HUES64 (cell line): ENCODE measurements around the gene ARHGAP10.

Experiments used
- H3K27ac ChIP-seq: 2 replicates; pipeline ENCODE4 v1.7.0; 2013; ENCODE audit warnings: low read depth, low read length, inconsistent platforms
- H3K27me3 ChIP-seq: 2 replicates; pipeline ENCODE4 v1.6.1; 2013; ENCODE audit warnings: mild to moderate bottlenecking, low read length; ENCODE audit not compliant: insufficient read depth
- H3K36me3 ChIP-seq: 2 replicates; pipeline ENCODE4 v1.6.1; 2013; ENCODE audit warnings: mild to moderate bottlenecking, low read length; ENCODE audit not compliant: insufficient read depth
- H3K4me1 ChIP-seq: 2 replicates; pipeline ENCODE4 v1.6.1; 2013; ENCODE audit warnings: mild to moderate bottlenecking, low read length, moderate library complexity; ENCODE audit not compliant: insufficient read depth
- H3K4me3 ChIP-seq: 2 replicates; pipeline ENCODE4 v1.5.1; 2013; ENCODE audit warnings: mild to moderate bottlenecking, low read length, moderate library complexity
- H3K9ac ChIP-seq: 2 replicates; pipeline ENCODE4 v1.6.1; 2013; ENCODE audit warnings: mild to moderate bottlenecking, low read depth, low read length
- H3K9me3 ChIP-seq: 2 replicates; pipeline ENCODE4 v1.6.1; 2013; ENCODE audit warnings: low read depth, low read length; ENCODE audit not compliant: insufficient read depth
- WGBS: fragments of 150-250, 120-280 bp; methylation state at CpG from one replicate; pipeline ENCODE4 v1.1.7; 2013; ENCODE audit warnings: missing lambda C conversion rate; 5-methylcytosine and 5-hydroxymethylcytosine counted together

The ARHGAP10 gene

GRCh38 chr4:147839663-147840062, 107.8 kb downstream of the ARHGAP10 start:
- Histone ChIP-seq H3K4me1 (peaks cover 23% of the 10 kb centered on the region), H3K9me3 (no peaks in the 10 kb centered on the region)
- 100% methylated on average over 1 of the region's 3 CpGs for WGBS

GRCh38 chr4:147840838-147841738, 109.2 kb downstream of the ARHGAP10 start:
- peaks cover 20% of the 10 kb centered on the region for H3K4me1 ChIP-seq
- no peak overlapping the region for H3K4me3 ChIP-seq
- no peaks in the 10 kb centered on the region for H3K27me3 ChIP-seq
- H3K36me3 ChIP-seq, result no peaks in the 10 kb centered on the region
- H3K9ac ChIP-seq, result no peak overlapping the region
- no peak overlapping the region for H3K27ac ChIP-seq
- H3K9me3 ChIP-seq, result no peaks in the 10 kb centered on the region
- WGBS, result 95% methylated on average over 4 of the region's 4 CpGs

More at GRCh38 chr4:147839663-147840062, 107.8 kb downstream of the ARHGAP10 start:
- Histone ChIP-seq H3K9ac (no peak overlapping the region), H3K27ac (no peak overlapping the region), H3K36me3 (no peaks in the 10 kb centered on the region), H3K27me3 (no peaks in the 10 kb centered on the region), H3K4me3 (no peak overlapping the region)

GRCh38 chr4:147842573-147842972, 110.7 kb downstream of the ARHGAP10 start:
- H3K4me1 ChIP-seq, result peaks cover 28% of the 10 kb centered on the region
- no peak overlapping the region for H3K9ac ChIP-seq
- H3K4me3 ChIP-seq, result no peak overlapping the region
- H3K9me3 ChIP-seq, result no peaks in the 10 kb centered on the region
- no peak overlapping the region for H3K27ac ChIP-seq
- no peaks in the 10 kb centered on the region for H3K27me3 ChIP-seq
- WGBS, result 93% methylated on average over 6 of the region's 6 CpGs
- peaks cover 4% of the 10 kb centered on the region; the same call in 1 of the 2 replicates for H3K36me3 ChIP-seq

- Histone ChIP-seq H3K27me3 (no peaks in the 10 kb centered on the region), H3K36me3 (peaks cover 4% of the 10 kb centered on the region; the same call in 1 of the 2 replicates), H3K9me3 (no peaks in the 10 kb centered on the region), H3K4me3 (no peak overlapping the region), H3K4me1 (peaks cover 34% of the 10 kb centered on the region), H3K9ac (no peak overlapping the region), H3K27ac (no peak overlapping the region)
- WGBS, result 72% methylated on average over 5 of the region's 5 CpGs
These were observed 111.3 kb downstream of the ARHGAP10 start for GRCh38 chr4:147843162-147843561.

- WGBS, result 74% methylated on average over 7 of the region's 7 CpGs
- H3K9me3 ChIP-seq, result no peaks in the 10 kb centered on the region
- no peak overlapping the region for H3K9ac ChIP-seq
- H3K27me3 ChIP-seq, result no peaks in the 10 kb centered on the region
- no peak overlapping the region for H3K27ac ChIP-seq
- H3K36me3 ChIP-seq, result peaks cover 4% of the 10 kb centered on the region; the same call in 1 of the 2 replicates
- peaks cover 37% of the 10 kb centered on the region for H3K4me1 ChIP-seq
- H3K4me3 ChIP-seq, result no peak overlapping the region
These were observed 112.9 kb downstream of the ARHGAP10 start for GRCh38 chr4:147844781-147845180.

- 82% methylated on average over 4 of the region's 6 CpGs for WGBS
- H3K27ac ChIP-seq, result no peak overlapping the region
- no peak overlapping the region for H3K9ac ChIP-seq
- no peak overlapping the region for H3K4me3 ChIP-seq
- peaks cover 33% of the 10 kb centered on the region for H3K4me1 ChIP-seq
- H3K27me3 ChIP-seq, result no peaks in the 10 kb centered on the region
- peaks cover 4% of the 10 kb centered on the region; the same call in 1 of the 2 replicates for H3K36me3 ChIP-seq
- no peaks in the 10 kb centered on the region for H3K9me3 ChIP-seq
These were observed 114.6 kb downstream of the ARHGAP10 start for GRCh38 chr4:147846318-147847155.

- no peak overlapping the region for H3K4me3 ChIP-seq
- no peaks in the 10 kb centered on the region for H3K27me3 ChIP-seq
- H3K27ac ChIP-seq, result no peak overlapping the region
- H3K9ac ChIP-seq, result no peak overlapping the region
- peaks cover 33% of the 10 kb centered on the region for H3K4me1 ChIP-seq
- no peaks in the 10 kb centered on the region for H3K9me3 ChIP-seq
- H3K36me3 ChIP-seq, result peaks cover 4% of the 10 kb centered on the region; the same call in 1 of the 2 replicates
- WGBS, result 90% methylated on average over 7 of the region's 8 CpGs
These were observed 116.1 kb downstream of the ARHGAP10 start for GRCh38 chr4:147847751-147848590.

- H3K4me1 ChIP-seq, result peaks cover 33% of the 10 kb centered on the region
- H3K27me3 ChIP-seq, result no peaks in the 10 kb centered on the region
- H3K27ac ChIP-seq, result no peak overlapping the region
- H3K9ac ChIP-seq, result no peak overlapping the region
- no peak overlapping the region for H3K4me3 ChIP-seq
- WGBS, result no CpG with 5 or more reads among the region's 2 CpGs
- no peaks in the 10 kb centered on the region for H3K9me3 ChIP-seq
- peaks cover 4% of the 10 kb centered on the region; the same call in 1 of the 2 replicates for H3K36me3 ChIP-seq
These were observed 116.7 kb downstream of the ARHGAP10 start for GRCh38 chr4:147848634-147849033.

GRCh38 chr4:147851135-147851534, 119.2 kb downstream of the ARHGAP10 start:
- no peaks in the 10 kb centered on the region for H3K27me3 ChIP-seq
- H3K4me1 ChIP-seq, result peaks cover 34% of the 10 kb centered on the region
- no peaks in the 10 kb centered on the region for H3K9me3 ChIP-seq
- H3K4me3 ChIP-seq, result no peak overlapping the region
- no peak overlapping the region for H3K9ac ChIP-seq
- no peak overlapping the region for H3K27ac ChIP-seq
- peaks cover 4% of the 10 kb centered on the region; the same call in 1 of the 2 replicates for H3K36me3 ChIP-seq
- WGBS, result 88% methylated on average over 2 of the region's 2 CpGs

GRCh38 chr4:147853706-147854105, 121.8 kb downstream of the ARHGAP10 start:
- Histone ChIP-seq H3K4me3 (no peak overlapping the region), H3K27ac (no peak overlapping the region), H3K9ac (no peak overlapping the region), H3K27me3 (no peaks in the 10 kb centered on the region), H3K4me1 (peaks cover 11% of the 10 kb centered on the region), H3K36me3 (no peaks in the 10 kb centered on the region; the same call in 1 of the 2 replicates), H3K9me3 (no peaks in the 10 kb centered on the region)
- WGBS, result 100% methylated on average over 2 of the region's 2 CpGs
